ENCODE data around the gene HNRNPCL2. TPM values are rescaled to one million over a fixed set of nuclear protein-coding genes. Genes with fewer than 3 reads are reported as not detected.
"Not testable (repeated sequence)": the region's sequence is repeated elsewhere in the genome, so short reads cannot be mapped to it uniquely, and the experiment has no call there.

The HNRNPCL2 gene
- total RNA-seq, result not detected

GRCh38 chr1:13116754-13117153 is at the start of gene HNRNPCL2:
Gene HNRNPCL2 (minus strand): TSS chr1:13116854. CDS start chr1:13116400, 454 bp downstream.
- not testable (repeated sequence) for H3K36me3 Mint-ChIP-seq (ENCODE audit: insufficient read depth in 2 of 2); ATAC-seq (replicated peaks in 1 of 2)

GRCh38 chr1:13165531-13165930 is 48.9 kb upstream of the HNRNPCL2 start, which contains the start of gene HNRNPCL4:
Gene HNRNPCL4 (minus strand): TSS chr1:13165631. CDS start chr1:13165467, 164 bp downstream.
- H3K9me3 Mint-ChIP-seq; H3K27ac Mint-ChIP-seq; H3K36me3 Mint-ChIP-seq (ENCODE audit: insufficient read depth in 2 of 2); H3K4me3 Mint-ChIP-seq; ATAC-seq (replicated peaks in 1 of 2); DNase-seq; H3K27me3 Mint-ChIP-seq (ENCODE audit: low read depth); H3K4me1 Mint-ChIP-seq (ENCODE audit: low read depth): not testable (repeated sequence)

More at GRCh38 chr1:13116754-13117153, at the start of gene HNRNPCL2:
- not testable (repeated sequence) for H3K4me1 Mint-ChIP-seq (ENCODE audit: low read depth); H3K4me3 Mint-ChIP-seq; H3K27me3 Mint-ChIP-seq (ENCODE audit: low read depth); H3K9me3 Mint-ChIP-seq; DNase-seq; H3K27ac Mint-ChIP-seq

GRCh38 chr1:13155909-13156308 is 39.3 kb upstream of the HNRNPCL2 start, which contains the start of gene PRAMEF26:
Gene PRAMEF26 (minus strand): TSS chr1:13156009. CDS start chr1:13153095, 2,914 bp downstream.
- ATAC-seq (replicated peaks in 1 of 2); H3K36me3 Mint-ChIP-seq (ENCODE audit: insufficient read depth in 2 of 2); H3K27me3 Mint-ChIP-seq (ENCODE audit: low read depth); H3K27ac Mint-ChIP-seq; H3K4me3 Mint-ChIP-seq; H3K4me1 Mint-ChIP-seq (ENCODE audit: low read depth); H3K9me3 Mint-ChIP-seq; DNase-seq: not testable (repeated sequence)

- not testable (repeated sequence) for H3K27me3 Mint-ChIP-seq (ENCODE audit: low read depth); H3K36me3 Mint-ChIP-seq (ENCODE audit: insufficient read depth in 2 of 2); H3K27ac Mint-ChIP-seq; H3K4me3 Mint-ChIP-seq; H3K9me3 Mint-ChIP-seq; ATAC-seq (replicated peaks in 1 of 2); DNase-seq; H3K4me1 Mint-ChIP-seq (ENCODE audit: low read depth)
These were observed 46.2 kb downstream of the HNRNPCL2 start, which contains the start of gene PRAMEF25 for GRCh38 chr1:13070474-13070873. Gene PRAMEF25 (plus strand): TSS chr1:13070774. CDS start chr1:13073694, 2,920 bp downstream.

Other genes starting within 250 kb of the HNRNPCL2 start
- gene PRAMEF4, start 230.7 kb downstream of the HNRNPCL2 start, total RNA-seq, result not detected
- gene PRAMEF10, start 218.6 kb downstream of the HNRNPCL2 start, total RNA-seq, result not detected
- not detected for gene PRAMEF7, start 200.2 kb downstream of the HNRNPCL2 start, total RNA-seq
- gene PRAMEF6, start 169.3 kb downstream of the HNRNPCL2 start, total RNA-seq, result not detected
- not detected for gene PRAMEF27, start 60.3 kb downstream of the HNRNPCL2 start, total RNA-seq
- not detected for gene HNRNPCL3, start 56.1 kb downstream of the HNRNPCL2 start, total RNA-seq
- gene PRAMEF25, start 46.1 kb downstream of the HNRNPCL2 start, total RNA-seq, result not detected
- not detected for gene PRAMEF26, start 39.2 kb upstream of the HNRNPCL2 start, total RNA-seq
- gene HNRNPCL4, start 48.8 kb upstream of the HNRNPCL2 start, total RNA-seq, result not detected
- not detected for gene PRAMEF9, start 55.0 kb upstream of the HNRNPCL2 start, total RNA-seq
- gene PRAMEF13, start 84.6 kb upstream of the HNRNPCL2 start, total RNA-seq, result not detected
- gene PRAMEF18, start 109.3 kb upstream of the HNRNPCL2 start, total RNA-seq, result not detected
- gene PRAMEF5, start 137.3 kb upstream of the HNRNPCL2 start, total RNA-seq, result not detected
- not detected for gene PRAMEF8, start 168.3 kb upstream of the HNRNPCL2 start, total RNA-seq
- gene PRAMEF33, start 186.7 kb upstream of the HNRNPCL2 start, total RNA-seq, result not detected
- not detected for gene PRAMEF15, start 198.7 kb upstream of the HNRNPCL2 start, total RNA-seq
- not detected for gene PRAMEF14, start 230.3 kb upstream of the HNRNPCL2 start, total RNA-seq